Cardiac fibroblast (primary cell): ENCODE measurements around the gene DUS3L.

ENCODE experiments used
- DNase-seq, 2 donors: peaks; one replicate each; pipeline versions ENCODE4 v3.0.0 to v3.0.0-alpha.2; 2010; ENCODE audit warnings: low read depth in 2 of 2
- H3K4me3 ChIP-seq, 2 donors: replicated peaks in 1 of 2; 1 replicate in 1 of 2; 2 replicates in 1 of 2; pipeline ENCODE4 v1.5.1; 2011; ENCODE audit warnings: low read depth in 2 of 2, low read length in 2 of 2, mild to moderate bottlenecking in 2 of 2, moderate library complexity in 1 of 2
- TF ChIP-seq, protein P1 (sequence below): IDR thresholded peaks from one replicate; pipeline ENCODE4 v1.5.1; 2011; ENCODE audit warnings: low read depth, mild to moderate bottlenecking, low read length, inconsistent platforms

DUS3L gene

DNA sequence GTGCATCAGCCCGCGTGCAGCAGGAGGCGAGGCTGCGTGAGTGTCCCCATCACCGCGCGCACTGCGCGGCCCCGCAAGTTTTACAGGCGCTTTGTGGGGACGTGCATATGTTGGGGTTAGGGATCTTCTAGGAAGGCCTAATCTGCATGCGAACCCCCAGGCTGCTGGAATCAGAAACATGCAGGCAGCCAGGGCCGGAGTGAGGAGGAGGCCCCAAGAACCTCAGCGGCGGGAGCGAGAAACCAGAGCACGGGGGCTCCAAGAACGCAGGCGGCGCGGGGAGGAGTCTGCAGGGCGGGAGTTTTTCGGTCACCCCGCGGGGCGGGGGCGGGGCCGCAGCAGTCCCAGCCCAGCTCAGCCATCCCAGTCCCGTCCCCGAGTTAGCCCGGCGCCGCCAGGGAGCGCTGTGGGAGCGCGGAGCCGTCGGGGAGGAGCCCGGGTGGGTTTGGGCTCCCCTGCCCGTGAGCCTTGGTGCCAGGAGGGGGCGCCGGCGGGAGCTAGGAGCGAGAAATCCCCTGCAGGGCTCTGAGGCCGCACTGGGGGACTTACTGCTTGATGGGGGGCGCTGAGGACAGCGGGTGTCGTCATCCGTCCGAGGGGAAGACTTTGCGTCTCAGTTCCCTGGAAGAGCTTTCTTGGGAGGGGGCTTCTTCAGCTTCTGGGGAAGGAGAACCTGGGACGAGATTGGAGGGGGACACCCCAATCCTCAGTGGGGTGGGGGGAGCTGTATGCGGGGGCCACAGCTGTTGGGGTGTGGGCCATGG is 13.0 kb upstream of the DUS3L start:
- peak; percentile 83 to 90 for DNase-seq
- H3K4me3 ChIP-seq = peak overlapping the region; percentile 32 to 40
- TF ChIP-seq, protein P1, sequence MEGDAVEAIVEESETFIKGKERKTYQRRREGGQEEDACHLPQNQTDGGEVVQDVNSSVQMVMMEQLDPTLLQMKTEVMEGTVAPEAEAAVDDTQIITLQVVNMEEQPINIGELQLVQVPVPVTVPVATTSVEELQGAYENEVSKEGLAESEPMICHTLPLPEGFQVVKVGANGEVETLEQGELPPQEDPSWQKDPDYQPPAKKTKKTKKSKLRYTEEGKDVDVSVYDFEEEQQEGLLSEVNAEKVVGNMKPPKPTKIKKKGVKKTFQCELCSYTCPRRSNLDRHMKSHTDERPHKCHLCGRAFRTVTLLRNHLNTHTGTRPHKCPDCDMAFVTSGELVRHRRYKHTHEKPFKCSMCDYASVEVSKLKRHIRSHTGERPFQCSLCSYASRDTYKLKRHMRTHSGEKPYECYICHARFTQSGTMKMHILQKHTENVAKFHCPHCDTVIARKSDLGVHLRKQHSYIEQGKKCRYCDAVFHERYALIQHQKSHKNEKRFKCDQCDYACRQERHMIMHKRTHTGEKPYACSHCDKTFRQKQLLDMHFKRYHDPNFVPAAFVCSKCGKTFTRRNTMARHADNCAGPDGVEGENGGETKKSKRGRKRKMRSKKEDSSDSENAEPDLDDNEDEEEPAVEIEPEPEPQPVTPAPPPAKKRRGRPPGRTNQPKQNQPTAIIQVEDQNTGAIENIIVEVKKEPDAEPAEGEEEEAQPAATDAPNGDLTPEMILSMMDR = peak; percentile 77

DNA sequence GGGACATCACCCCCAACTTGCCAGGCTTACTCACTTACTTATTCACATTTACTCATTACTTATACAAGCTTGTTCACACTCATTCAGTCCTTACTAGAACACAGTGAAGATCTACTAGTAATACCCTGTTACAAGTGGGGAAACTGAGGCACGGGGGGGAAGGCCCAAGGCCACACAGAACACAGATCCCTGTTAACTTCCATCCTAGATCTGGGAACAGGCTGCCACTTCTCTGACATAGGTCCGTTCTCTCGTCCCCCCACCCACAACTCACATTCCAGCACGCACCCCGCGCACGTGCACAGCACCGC is 12.4 kb upstream of the DUS3L start:
- no peak for DNase-seq
- TF ChIP-seq, protein P1 = no peak

DNA sequence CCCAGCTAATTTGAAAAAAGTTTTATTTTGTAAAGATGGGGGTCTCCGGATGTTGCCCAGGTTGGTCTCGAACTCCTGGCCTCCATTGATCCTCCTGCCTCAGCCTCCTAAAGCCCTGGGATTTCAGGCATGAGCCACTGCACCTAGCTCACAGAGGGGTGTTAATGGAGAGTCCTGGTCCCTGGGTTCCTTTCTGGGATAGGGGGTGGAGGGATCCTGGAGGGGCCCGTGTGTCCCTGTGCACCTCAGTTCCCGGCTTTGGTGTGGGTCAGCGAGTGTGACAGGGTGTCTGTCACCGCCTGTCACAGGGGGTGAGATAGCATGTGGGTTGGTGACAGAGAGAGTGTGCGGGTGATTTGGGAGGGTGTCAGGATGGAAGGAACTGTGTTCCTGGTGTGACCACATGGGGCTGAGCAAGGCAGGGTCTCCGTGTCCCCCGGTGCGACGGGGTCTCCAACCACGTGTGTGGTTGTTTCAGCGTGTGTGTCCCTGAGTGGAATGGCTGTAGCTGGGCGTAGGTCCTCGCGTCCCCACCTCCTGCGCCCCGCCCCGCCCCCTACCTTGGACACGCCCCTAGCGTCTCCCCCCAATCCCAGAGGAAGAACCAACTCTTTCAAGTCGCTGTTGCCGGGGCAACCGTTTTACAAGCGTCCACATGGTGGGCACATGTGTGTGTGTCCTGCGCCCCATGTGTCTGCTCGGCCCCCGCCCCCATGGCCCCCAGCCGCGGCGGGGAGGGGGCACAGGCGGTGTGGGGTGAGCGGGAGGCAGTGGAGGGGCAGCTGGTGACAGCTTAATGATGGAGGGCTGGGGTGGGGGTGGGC is 11.0 kb upstream of the DUS3L start:
- peak in 1 of 2 donors; percentile 43 for DNase-seq
- H3K4me3 ChIP-seq = no peak overlapping the region
- TF ChIP-seq, protein P1 = no peak

More for the DNA sequence above, 12.4 kb upstream of the DUS3L start:
- H3K4me3 ChIP-seq = peak overlapping the region; percentile 32 to 40

DNA sequence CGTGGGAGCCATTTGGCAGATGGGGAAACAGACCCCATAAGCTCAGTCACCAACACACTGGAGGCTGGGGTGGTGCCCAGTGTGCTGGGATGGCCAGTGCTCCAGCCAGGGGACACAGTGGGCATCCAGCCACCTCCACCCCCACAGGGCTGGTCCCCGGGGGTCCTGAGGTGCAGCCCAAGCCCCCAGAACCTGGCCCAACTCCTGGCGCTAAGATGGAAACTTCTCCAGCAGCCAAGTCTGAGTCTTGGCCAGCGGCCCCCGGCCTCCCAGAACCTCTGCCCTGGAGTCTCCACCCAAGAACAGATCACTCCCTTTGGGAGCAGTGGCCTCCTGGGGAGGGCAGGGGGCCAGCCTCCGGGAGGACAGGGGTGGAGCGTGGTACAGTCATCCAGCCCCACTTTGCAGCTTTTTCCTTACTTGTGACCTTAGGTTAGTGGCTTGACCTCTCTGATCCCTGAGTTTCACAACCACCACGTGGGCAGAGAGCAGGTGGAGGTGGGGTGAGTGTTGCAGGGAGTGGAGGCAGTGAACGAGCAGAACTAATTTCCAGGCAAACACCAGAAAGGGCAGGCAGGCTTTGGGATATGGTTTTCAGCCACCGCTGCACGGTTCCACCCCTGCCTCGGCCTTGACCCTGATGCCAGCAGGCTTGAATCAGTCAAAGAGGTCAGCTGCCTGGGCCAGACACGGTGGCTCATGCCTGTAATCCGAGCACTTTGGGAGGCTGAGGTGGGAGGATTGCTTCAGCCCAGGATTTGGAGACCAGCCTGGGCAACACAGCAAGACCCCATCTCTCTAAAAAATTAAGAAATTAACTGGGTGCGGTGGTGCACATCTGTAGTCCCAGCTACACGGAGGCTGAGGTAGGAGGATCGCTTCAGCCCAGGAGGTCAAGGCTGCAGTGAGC is 9.7 kb upstream of the DUS3L start:
- H3K4me3 ChIP-seq = no peak overlapping the region
- TF ChIP-seq, protein P1 = no peak

DNA sequence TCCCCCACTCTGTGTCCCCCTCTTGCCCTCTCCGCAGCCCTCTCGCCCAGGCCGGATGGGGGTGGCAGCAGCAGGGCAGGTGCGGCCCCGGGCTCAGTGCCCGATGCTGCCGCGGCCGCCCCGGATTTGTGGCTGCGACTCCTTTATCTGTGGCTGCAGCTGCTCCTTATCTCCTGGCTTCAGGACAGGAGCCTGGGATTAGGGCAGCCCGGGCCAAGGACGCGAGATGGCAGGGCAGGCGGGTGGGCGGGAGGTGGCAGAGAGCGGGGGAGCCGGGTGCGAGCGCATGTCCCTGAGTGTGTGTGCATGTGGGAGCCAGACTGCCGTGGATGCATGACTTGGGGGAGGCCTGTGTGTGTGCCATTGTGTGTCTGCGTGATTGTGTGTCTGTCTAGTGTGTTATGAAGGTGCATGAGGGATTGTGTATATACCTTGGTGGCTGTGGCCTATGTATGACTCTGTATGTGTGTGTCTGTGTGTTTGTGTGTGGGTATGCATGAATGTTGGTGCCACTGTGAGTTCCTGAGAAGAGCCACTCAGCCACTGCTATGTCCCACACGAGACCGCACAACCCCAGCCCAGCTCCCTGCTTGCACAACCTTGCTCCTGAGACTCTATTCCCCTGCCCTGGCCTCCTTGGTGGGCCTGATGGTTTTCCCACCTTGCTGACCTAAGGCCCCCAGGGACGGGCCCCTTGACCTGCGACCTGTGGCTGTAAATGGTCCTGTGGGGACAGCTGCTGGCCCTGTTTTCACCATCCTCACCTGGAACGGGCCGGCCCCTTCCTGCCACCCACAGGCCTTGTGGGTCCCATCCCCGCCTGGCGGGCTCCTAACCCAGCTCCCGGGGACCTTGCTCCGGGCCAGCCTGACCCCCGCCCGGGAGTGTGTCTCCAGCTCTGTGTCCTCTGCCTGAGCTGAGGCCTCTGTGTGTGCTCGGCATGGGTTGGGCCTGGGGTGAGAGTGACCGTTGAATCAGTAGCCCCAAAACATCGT is 8.6 kb upstream of the DUS3L start:
- no peak for DNase-seq
- TF ChIP-seq, protein P1 = no peak
- no peak overlapping the region for H3K4me3 ChIP-seq

More for the DNA sequence above, 9.7 kb upstream of the DUS3L start:
- no peak for DNase-seq

DNA sequence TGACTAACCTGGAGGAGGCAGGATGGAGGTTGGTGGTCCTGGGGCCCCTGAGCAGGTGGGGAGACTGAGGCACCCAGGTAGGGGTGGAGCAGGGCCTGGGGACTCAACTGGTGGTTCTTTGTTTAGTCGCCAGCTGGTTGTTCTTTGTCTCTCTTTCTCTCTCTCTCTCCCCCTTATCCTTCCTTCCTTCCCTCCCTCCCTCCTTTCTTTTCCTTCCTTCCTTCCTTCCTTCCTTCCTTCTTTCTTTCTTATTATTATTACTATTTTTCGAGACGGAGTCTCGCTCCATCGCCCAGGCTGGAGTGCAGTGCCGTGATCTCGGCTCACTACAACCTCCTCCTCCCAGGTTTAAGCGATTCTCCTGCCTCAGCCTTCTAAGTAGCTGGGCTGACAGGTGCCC is 7.3 kb upstream of the DUS3L start:
- no peak overlapping the region for H3K4me3 ChIP-seq
- TF ChIP-seq, protein P1 = no peak
- DNase-seq = no peak
